Measurements from ENCODE around the gene ZNF93.
"Not testable (repeated sequence)": the region's sequence is repeated elsewhere in the genome, so short reads cannot be mapped to it uniquely, and the experiment has no call there.

ZNF93 gene

DNA sequence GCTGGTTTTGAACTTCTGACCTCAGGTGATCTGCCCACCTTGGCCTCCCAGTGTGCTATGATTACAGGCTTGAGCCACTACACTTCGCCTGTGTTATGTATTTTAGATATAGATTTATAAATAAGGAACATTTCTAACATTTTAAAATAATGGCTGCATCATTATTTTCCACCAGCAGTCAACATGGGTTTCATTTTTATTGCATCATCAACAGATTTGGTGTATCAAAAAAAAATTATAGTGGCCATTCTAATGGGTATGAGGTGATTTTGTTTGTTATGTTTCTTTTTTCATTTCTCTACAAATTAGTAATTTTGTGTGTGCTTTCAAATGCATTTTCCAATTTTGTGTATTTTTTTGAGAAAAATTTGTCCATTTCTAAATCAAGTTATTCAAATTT, 16.2 kb upstream of the ZNF93 start:
- H3K9ac ChIP-seq (ENCODE audit: low read depth, low read length), result no peak overlapping the region
- H3K4me1 ChIP-seq (ENCODE audit: control insufficient read depth, insufficient read depth, low read length), result no peaks in the 10 kb centered on the region
- peaks cover 48% of the 10 kb centered on the region for H3K9me3 ChIP-seq (ENCODE audit: control insufficient read depth, insufficient read depth, low read length)
- no peak overlapping the region for H3K27ac ChIP-seq (ENCODE audit: low read depth, low read length)
- H3K27me3 ChIP-seq (ENCODE audit: control insufficient read depth, insufficient read depth, low read length), result no peaks in the 10 kb centered on the region
- peaks cover 93% of the 10 kb centered on the region for H3K36me3 ChIP-seq (ENCODE audit: control insufficient read depth, insufficient read depth, low read length)
- no peak overlapping the region for H3K4me3 ChIP-seq (ENCODE audit: low read depth, low read length)

DNA sequence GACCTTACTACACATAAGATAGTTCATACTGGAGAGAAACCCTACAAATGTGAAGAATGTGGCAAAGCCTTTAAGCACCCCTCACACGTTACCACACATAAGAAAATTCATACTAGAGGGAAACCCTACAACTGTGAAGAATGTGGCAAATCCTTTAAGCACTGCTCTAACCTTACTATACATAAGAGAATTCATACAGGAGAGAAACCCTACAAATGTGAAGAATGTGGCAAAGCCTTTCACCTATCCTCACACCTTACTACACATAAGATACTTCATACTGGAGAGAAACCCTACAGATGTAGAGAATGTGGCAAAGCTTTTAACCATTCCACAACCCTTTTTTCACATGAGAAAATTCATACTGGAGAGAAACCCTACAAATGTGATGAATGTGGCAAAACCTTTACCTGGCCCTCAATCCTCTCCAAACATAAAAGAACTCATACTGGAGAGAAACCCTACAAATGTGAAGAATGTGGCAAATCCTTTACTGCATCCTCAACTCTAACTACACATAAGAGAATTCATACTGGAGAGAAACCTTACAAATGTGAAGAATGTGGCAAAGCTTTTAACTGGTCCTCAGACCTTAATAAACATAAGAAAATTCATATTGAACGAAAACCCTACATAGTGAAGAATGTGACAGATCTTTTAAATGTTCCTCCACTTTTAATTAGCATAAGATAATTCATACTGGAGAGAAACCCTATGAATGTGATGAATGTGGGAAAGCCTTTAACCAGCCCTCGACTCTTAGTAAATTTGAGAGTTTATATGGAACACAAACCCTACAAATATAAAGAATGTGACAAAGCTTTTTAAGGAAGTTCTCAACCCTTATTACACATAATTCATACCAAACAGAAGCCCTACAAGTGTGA, 8.4 kb upstream of the ZNF93 start:
- not testable (repeated sequence) for H3K9ac ChIP-seq (ENCODE audit: low read depth, low read length); H3K27me3 ChIP-seq (ENCODE audit: control insufficient read depth, insufficient read depth, low read length); H3K4me3 ChIP-seq (ENCODE audit: low read depth, low read length); H3K4me1 ChIP-seq (ENCODE audit: control insufficient read depth, insufficient read depth, low read length); H3K27ac ChIP-seq (ENCODE audit: low read depth, low read length)
- peaks cover 70% of the 10 kb centered on the region for H3K36me3 ChIP-seq (ENCODE audit: control insufficient read depth, insufficient read depth, low read length)
- H3K9me3 ChIP-seq (ENCODE audit: control insufficient read depth, insufficient read depth, low read length), result peaks cover 71% of the 10 kb centered on the region

DNA sequence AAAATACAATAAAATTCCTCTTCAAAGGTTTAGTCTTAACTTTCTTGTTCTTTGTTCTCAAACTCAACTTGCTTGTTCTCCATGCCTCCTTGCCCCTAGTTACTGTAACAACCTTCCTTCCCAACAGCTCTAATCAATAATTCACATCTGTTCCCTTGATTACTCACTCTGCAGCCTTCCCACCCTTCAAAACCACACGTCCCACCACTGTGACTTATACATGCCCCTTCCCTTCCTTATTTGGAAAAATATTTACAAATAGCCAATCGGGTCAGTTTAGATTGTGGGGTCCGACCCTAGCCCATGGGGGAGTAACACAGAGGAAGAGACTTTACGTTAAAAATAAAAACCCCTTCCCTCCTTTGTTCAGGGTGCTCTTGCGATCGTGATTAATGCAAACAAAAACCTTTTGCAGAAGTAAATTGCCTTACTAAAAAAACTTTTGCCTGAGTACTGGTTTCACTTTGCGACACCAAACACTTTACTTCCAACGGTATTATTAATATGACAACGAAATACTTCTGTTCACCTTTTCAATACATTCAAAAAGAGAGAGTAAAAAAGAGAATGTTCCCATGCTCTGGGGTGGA, 512 bp upstream of the ZNF93 start:
- H3K9me3 ChIP-seq (ENCODE audit: control insufficient read depth, insufficient read depth, low read length), result peaks cover 2% of the 10 kb centered on the region; the same call in 1 of the 2 replicates
- peak overlapping the region; percentile 89 for H3K4me3 ChIP-seq (ENCODE audit: low read depth, low read length)
- peaks cover 21% of the 10 kb centered on the region for H3K4me1 ChIP-seq (ENCODE audit: control insufficient read depth, insufficient read depth, low read length)
- H3K27ac ChIP-seq (ENCODE audit: low read depth, low read length), result peak overlapping the region; percentile 98
- H3K27me3 ChIP-seq (ENCODE audit: control insufficient read depth, insufficient read depth, low read length), result no peaks in the 10 kb centered on the region
- H3K9ac ChIP-seq (ENCODE audit: low read depth, low read length), result peak overlapping the region; percentile 69
- H3K36me3 ChIP-seq (ENCODE audit: control insufficient read depth, insufficient read depth, low read length), result peaks cover 12% of the 10 kb centered on the region

DNA sequence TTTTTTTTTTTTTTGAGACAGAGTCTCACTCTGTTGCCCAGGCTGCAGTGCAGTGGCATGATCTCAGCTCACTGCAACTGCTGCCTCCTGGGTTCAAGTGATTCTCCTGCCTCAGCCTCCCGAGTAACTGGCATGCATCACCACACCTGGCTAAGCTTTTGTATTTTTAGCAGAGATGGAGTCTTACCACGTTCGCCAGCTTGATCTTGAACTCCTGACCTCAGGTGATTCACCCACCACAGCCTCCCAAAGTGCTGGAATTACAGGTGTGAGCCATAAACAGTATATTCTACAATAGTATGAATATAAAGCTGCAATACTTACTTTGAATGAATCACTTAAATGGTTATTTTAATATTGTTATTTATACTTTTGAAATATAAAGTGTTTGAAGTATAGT, 6.8 kb downstream of the ZNF93 start:
- not testable (repeated sequence) for H3K9me3 ChIP-seq (ENCODE audit: control insufficient read depth, insufficient read depth, low read length); H3K27me3 ChIP-seq (ENCODE audit: control insufficient read depth, insufficient read depth, low read length); H3K9ac ChIP-seq (ENCODE audit: low read depth, low read length); H3K4me3 ChIP-seq (ENCODE audit: low read depth, low read length); H3K27ac ChIP-seq (ENCODE audit: low read depth, low read length)
- H3K36me3 ChIP-seq (ENCODE audit: control insufficient read depth, insufficient read depth, low read length), result peaks cover 42% of the 10 kb centered on the region
- H3K4me1 ChIP-seq (ENCODE audit: control insufficient read depth, insufficient read depth, low read length), result peaks cover 17% of the 10 kb centered on the region

DNA sequence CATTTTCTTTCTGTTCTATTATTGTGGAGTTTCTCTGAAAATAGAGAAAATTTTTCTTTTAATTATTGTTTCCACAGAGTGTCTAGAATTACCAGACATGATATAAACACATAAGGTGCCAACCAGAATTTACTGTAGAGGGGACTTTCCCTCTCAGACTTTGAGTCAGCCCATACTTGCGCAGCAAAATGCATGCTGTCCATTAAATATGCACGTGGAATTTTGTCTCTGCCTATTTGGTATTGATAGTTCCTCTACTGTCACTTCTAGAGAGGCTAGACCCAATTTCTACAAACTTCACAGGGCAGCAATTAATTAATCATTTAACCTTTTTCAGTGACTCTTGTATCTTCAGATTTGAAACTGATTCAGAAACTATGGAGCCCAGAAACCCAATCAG, 8.9 kb downstream of the ZNF93 start:
- H3K9me3 ChIP-seq (ENCODE audit: control insufficient read depth, insufficient read depth, low read length), result no peaks in the 10 kb centered on the region
- H3K27ac ChIP-seq (ENCODE audit: low read depth, low read length), result no peak overlapping the region
- peaks cover 52% of the 10 kb centered on the region for H3K36me3 ChIP-seq (ENCODE audit: control insufficient read depth, insufficient read depth, low read length)
- H3K4me1 ChIP-seq (ENCODE audit: control insufficient read depth, insufficient read depth, low read length), result peaks cover 11% of the 10 kb centered on the region; the same call in 1 of the 2 replicates
- H3K4me3 ChIP-seq (ENCODE audit: low read depth, low read length), result no peak overlapping the region
- H3K27me3 ChIP-seq (ENCODE audit: control insufficient read depth, insufficient read depth, low read length), result no peaks in the 10 kb centered on the region
- no peak overlapping the region for H3K9ac ChIP-seq (ENCODE audit: low read depth, low read length)

DNA sequence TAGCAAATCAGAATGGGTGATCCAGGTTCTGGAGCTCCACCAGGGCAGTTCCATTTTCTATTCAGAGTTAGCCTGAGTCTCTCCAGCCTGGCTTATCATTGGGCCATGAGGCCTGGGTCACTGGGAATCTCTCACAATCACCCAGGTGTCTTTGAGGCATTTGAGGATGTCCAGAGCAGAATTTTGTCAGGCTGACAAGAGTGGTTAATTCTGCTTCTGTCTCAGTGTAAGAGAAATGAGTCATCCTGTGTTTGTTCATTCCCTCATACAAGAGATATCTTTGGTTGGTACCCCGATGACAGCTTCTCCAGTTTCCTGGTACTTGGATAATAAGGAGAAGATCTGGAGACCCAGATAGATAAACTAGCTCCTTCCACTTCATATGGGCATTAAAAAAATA, 10.4 kb downstream of the ZNF93 start:
- 0 out of 2 replicates have a peak, but pooled peaks cover under 1% of the 10 kb centered on the region for H3K4me1 ChIP-seq (ENCODE audit: control insufficient read depth, insufficient read depth, low read length)
- H3K27ac ChIP-seq (ENCODE audit: low read depth, low read length), result no peak overlapping the region
- H3K36me3 ChIP-seq (ENCODE audit: control insufficient read depth, insufficient read depth, low read length), result peaks cover 62% of the 10 kb centered on the region
- H3K9me3 ChIP-seq (ENCODE audit: control insufficient read depth, insufficient read depth, low read length), result no peaks in the 10 kb centered on the region; the same call in 1 of the 2 replicates
- H3K27me3 ChIP-seq (ENCODE audit: control insufficient read depth, insufficient read depth, low read length), result no peaks in the 10 kb centered on the region
- no peak overlapping the region for H3K4me3 ChIP-seq (ENCODE audit: low read depth, low read length)
- H3K9ac ChIP-seq (ENCODE audit: low read depth, low read length), result no peak overlapping the region

DNA sequence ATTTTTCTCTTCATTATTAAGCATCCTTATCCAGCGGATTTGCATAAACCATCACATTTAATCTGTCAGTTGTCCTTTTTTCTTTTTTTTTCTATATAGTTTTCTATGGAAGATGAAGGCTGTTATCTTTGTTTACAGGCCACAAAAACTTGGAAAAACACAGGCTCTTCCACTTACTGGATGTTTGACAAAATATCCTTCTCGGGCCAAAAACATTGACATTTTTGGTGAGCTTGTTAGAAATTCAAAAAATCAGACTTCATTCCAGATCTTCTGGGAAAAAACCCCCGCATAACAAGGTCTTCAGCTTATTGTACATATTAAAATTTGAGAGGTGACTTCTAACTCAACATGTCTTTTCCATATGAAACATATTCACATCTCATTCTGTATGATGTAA, 13.8 kb downstream of the ZNF93 start:
- H3K27ac ChIP-seq (ENCODE audit: low read depth, low read length), result no peak overlapping the region
- H3K4me1 ChIP-seq (ENCODE audit: control insufficient read depth, insufficient read depth, low read length), result no peaks in the 10 kb centered on the region
- no peak overlapping the region for H3K4me3 ChIP-seq (ENCODE audit: low read depth, low read length)
- peaks cover 10% of the 10 kb centered on the region for H3K9me3 ChIP-seq (ENCODE audit: control insufficient read depth, insufficient read depth, low read length)
- H3K9ac ChIP-seq (ENCODE audit: low read depth, low read length), result no peak overlapping the region
- no peaks in the 10 kb centered on the region for H3K27me3 ChIP-seq (ENCODE audit: control insufficient read depth, insufficient read depth, low read length)
- H3K36me3 ChIP-seq (ENCODE audit: control insufficient read depth, insufficient read depth, low read length), result peaks cover 62% of the 10 kb centered on the region

DNA sequence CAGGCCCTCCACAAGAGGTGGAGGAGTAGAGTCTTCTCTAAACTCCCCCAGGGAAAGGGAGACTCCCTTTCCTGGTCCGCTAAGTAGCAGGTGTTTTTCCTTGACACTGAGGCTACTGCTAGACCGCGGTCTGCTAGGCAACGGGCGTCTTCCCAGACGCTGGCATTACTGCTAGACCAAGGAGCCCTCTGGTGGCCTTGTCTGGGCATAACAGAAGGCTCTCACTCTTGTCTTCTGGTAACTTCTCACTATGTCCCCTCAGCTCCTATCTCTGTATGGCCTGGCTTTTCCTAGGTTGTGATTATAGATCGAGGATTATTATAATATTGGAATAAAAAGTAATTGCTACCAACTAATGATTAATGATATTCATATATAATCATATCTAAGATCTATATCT, 29.7 kb downstream of the ZNF93 start:
- not testable (repeated sequence) for H3K27ac ChIP-seq (ENCODE audit: low read depth, low read length); H3K27me3 ChIP-seq (ENCODE audit: control insufficient read depth, insufficient read depth, low read length); H3K4me3 ChIP-seq (ENCODE audit: low read depth, low read length); H3K9ac ChIP-seq (ENCODE audit: low read depth, low read length); H3K4me1 ChIP-seq (ENCODE audit: control insufficient read depth, insufficient read depth, low read length)
- Histone ChIP-seq H3K36me3 (ENCODE audit: control insufficient read depth, insufficient read depth, low read length) (peaks cover 94% of the 10 kb centered on the region), H3K9me3 (ENCODE audit: control insufficient read depth, insufficient read depth, low read length) (peaks cover 88% of the 10 kb centered on the region)

DNA sequence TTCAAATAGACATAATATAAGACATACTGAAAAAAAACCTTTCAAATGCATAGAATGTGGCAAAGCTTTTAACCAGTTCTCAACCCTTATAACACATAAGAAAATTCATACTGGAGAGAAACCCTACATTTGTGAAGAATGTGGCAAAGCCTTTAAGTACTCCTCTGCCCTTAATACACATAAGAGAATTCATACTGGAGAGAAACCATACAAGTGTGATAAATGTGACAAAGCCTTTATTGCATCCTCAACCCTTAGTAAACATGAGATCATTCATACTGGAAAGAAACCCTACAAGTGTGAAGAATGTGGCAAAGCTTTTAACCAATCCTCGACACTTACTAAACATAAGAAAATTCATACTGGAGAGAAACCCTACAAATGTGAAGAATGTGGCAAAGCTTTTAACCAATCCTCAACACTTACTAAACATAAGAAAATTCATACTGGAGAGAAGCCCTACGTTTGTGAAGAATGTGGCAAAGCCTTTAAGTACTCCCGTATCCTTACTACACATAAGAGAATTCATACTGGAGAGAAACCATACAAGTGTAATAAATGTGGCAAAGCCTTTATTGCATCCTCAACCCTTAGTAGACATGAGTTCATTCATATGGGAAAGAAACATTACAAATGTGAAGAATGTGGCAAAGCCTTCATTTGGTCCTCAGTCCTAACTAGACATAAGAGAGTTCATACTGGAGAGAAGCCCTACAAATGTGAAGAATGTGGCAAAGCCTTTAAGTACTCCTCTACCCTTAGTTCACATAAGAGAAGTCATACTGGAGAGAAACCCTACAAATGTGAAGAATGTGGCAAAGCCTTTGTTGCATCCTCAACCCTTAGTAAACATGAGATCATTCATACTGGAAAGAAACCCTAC, 32.9 kb downstream of the ZNF93 start:
- Histone ChIP-seq H3K36me3 (ENCODE audit: control insufficient read depth, insufficient read depth, low read length) (peaks cover 61% of the 10 kb centered on the region), H3K4me3 (ENCODE audit: low read depth, low read length) (peak overlapping the region; percentile 36), H3K9me3 (ENCODE audit: control insufficient read depth, insufficient read depth, low read length) (peaks cover 71% of the 10 kb centered on the region)
- H3K9ac ChIP-seq (ENCODE audit: low read depth, low read length); H3K27ac ChIP-seq (ENCODE audit: low read depth, low read length); H3K27me3 ChIP-seq (ENCODE audit: control insufficient read depth, insufficient read depth, low read length); H3K4me1 ChIP-seq (ENCODE audit: control insufficient read depth, insufficient read depth, low read length): not testable (repeated sequence)

DNA sequence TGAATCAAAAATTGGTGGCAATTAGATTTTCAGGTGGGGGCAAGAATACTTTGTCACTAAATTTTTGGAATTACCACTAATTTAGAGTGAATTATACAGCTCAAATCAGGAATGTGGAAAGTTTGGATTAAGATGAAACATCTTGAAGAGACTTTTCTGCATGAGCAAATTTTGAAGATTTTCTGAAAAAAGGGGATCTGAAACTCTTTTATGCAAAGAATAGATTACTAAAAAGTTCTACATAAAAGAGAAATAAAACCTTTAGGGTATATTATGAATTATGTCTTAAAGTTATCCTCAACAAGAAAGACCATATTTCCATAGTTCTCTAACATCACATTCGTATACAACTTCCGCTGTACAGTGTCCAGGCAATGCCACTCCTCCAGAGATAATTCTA, 36.7 kb downstream of the ZNF93 start:
- H3K27ac ChIP-seq (ENCODE audit: low read depth, low read length), result no peak overlapping the region
- no peak overlapping the region for H3K4me3 ChIP-seq (ENCODE audit: low read depth, low read length)
- H3K9ac ChIP-seq (ENCODE audit: low read depth, low read length), result no peak overlapping the region
- peaks cover 28% of the 10 kb centered on the region for H3K36me3 ChIP-seq (ENCODE audit: control insufficient read depth, insufficient read depth, low read length)
- H3K27me3 ChIP-seq (ENCODE audit: control insufficient read depth, insufficient read depth, low read length), result no peaks in the 10 kb centered on the region
- peaks cover 39% of the 10 kb centered on the region for H3K9me3 ChIP-seq (ENCODE audit: control insufficient read depth, insufficient read depth, low read length)
- peaks cover 7% of the 10 kb centered on the region; the same call in 1 of the 2 replicates for H3K4me1 ChIP-seq (ENCODE audit: control insufficient read depth, insufficient read depth, low read length)
